HCT116 (cell line): ENCODE data around the gene KRTAP10-10. TPM values are rescaled to one million over a fixed set of nuclear protein-coding genes. Genes with fewer than 3 reads are reported as not detected.

ENCODE experiments used
- ATAC-seq: fragments of 200-7000 bp; cut with Tn5 transposase; 2 replicates; pipeline ENCODE4 v1.9.1; 2020; ENCODE audit warnings: mild to moderate bottlenecking, moderate library complexity
- BruUV-seq: library from RNA; stranded (reverse); fragments of 400-500 nt; replicated peaks from 2 replicates; lab custom pipeline; 2021; lab: Mats Ljungman, UMichigan
- CTCF ChIA-PET: fragments of 300-600 bp; sonication (Branson Sonifier 250); formaldehyde crosslinking; loops from one replicate; lab custom pipeline; 2021; ENCODE audit warnings: antibody characterized with exemption; lab: Charles Lee
- POLR2A ChIA-PET: fragments of 300-600, 350-600 bp; sonication (Branson Sonifier 250); formaldehyde crosslinking; loops from one replicate; lab custom pipeline; 2021; ENCODE audit warnings: antibody characterized with exemption; lab: Charles Lee
- RAD21 ChIA-PET, 2 experiments: fragments of 300-600 bp; sonication (Branson Sonifier 250); formaldehyde crosslinking; loops; one replicate each; lab custom pipeline; 2023; ENCODE audit warnings: low total read pairs in 2 of 2; ENCODE audit not compliant: uncharacterized antibody in 2 of 2, unreplicated experiment in 2 of 2, low non-redundant PET in 1 of 2; lab: Charles Lee
- DNase-seq: peaks from one replicate; pipeline ENCODE4 v3.0.0-alpha.2; 2010; ENCODE audit warnings: low read depth, low spot score
- H2AFZ ChIP-seq: fragments of 200-600 bp; shearing (Covaris generic), sonication (generic); 2 replicates; pipeline ENCODE4 v1.6.1; 2017; ENCODE audit warnings: low read depth, mixed run types, mixed read lengths, antibody characterized with exemption, low read length; ENCODE audit not compliant: poor library complexity, severe bottlenecking
- H3K27ac ChIP-seq: 2 replicates; pipeline ENCODE4 v1.5.1; 2012; ENCODE audit warnings: low read depth, low read length
- H3K27me3 ChIP-seq: fragments of 200-600 bp; sonication (generic); 2 replicates; pipeline ENCODE4 v1.6.1; 2016; ENCODE audit warnings: mixed run types, low read length, mixed read lengths; ENCODE audit not compliant: insufficient read depth
- H3K36me3 ChIP-seq, 2 experiments: fragments of 200-500 bp in 1 of 2; fragments of 200-600 bp in 1 of 2; sonication (Bioruptor generic) in 1 of 2; sonication (generic) in 1 of 2; 2 replicates each; pipeline versions ENCODE4 v1.5.1 to v1.6.1; 2014 to 2016; ENCODE audit warnings: low read length in 2 of 2, inconsistent platforms in 1 of 2, mixed read lengths in 1 of 2, mixed run types in 1 of 2; ENCODE audit not compliant: insufficient read depth in 2 of 2, control insufficient read depth in 1 of 2
- H3K4me1 ChIP-seq, 2 experiments: fragments of 200-600 bp in 1 of 2; sonication (generic) in 1 of 2; 2 replicates each; pipeline versions ENCODE4 v1.5.1 to v1.6.1; 2012 to 2017; ENCODE audit warnings: low read length in 2 of 2, inconsistent platforms in 1 of 2, mild to moderate bottlenecking in 1 of 2, mixed read lengths in 1 of 2, mixed run types in 1 of 2, moderate library complexity in 1 of 2; ENCODE audit not compliant: insufficient read depth in 2 of 2, control insufficient read depth in 1 of 2
- H3K4me2 ChIP-seq: fragments of 200-600 bp; sonication (generic); 2 replicates; pipeline ENCODE4 v1.6.1; 2017; ENCODE audit warnings: mixed run types, low read length, mixed read lengths
- H3K4me3 ChIP-seq, 2 experiments: fragments of 200-600 bp in 1 of 2; sonication (generic) in 1 of 2; replicated peaks in 1 of 2; 2 replicates each; pipeline ENCODE4 v1.5.1; 2011 to 2016; ENCODE audit warnings: low read length in 2 of 2, control low read depth in 1 of 2, low read depth in 1 of 2, mild to moderate bottlenecking in 1 of 2, mixed read lengths in 1 of 2, mixed run types in 1 of 2
- H3K79me2 ChIP-seq: fragments of 200-600 bp; sonication (generic); 2 replicates; pipeline ENCODE4 v1.6.1; 2017; ENCODE audit warnings: mild to moderate bottlenecking, mixed run types, low read length, moderate library complexity, mixed read lengths; ENCODE audit not compliant: insufficient read depth
- H3K9ac ChIP-seq: fragments of 200-600 bp; sonication (generic); 2 replicates; pipeline ENCODE4 v1.6.1; 2016; ENCODE audit warnings: low read length, mixed read lengths
- H3K9me2 ChIP-seq: fragments of 200-600 bp; sonication (generic), shearing (Covaris generic); 2 replicates; pipeline ENCODE4 v1.6.1; 2017; ENCODE audit warnings: mixed run types, mild to moderate bottlenecking, moderate library complexity; ENCODE audit not compliant: insufficient read depth
- H3K9me3 ChIP-seq, 2 experiments: fragments of 200-500 bp in 1 of 2; fragments of 200-600 bp in 1 of 2; sonication (Bioruptor generic) in 1 of 2; sonication (generic) in 1 of 2; 2 replicates each; pipeline ENCODE4 v1.6.1; 2014 to 2017; ENCODE audit warnings: low read length in 2 of 2, mixed read lengths in 2 of 2, inconsistent platforms in 1 of 2, low read depth in 1 of 2, mild to moderate bottlenecking in 1 of 2, mixed run types in 1 of 2, moderate library complexity in 1 of 2; ENCODE audit not compliant: control insufficient read depth in 1 of 2, insufficient read depth in 1 of 2
- H4K20me1 ChIP-seq: fragments of 200-600 bp; sonication (generic), shearing (Covaris generic); 2 replicates; pipeline ENCODE4 v1.6.1; 2017; ENCODE audit warnings: mixed run types, mild to moderate bottlenecking, moderate library complexity; ENCODE audit not compliant: insufficient read depth
- CBX3 ChIP-seq: IDR thresholded peaks from 2 replicates; pipeline ENCODE4 v1.6.1; 2012; ENCODE audit warnings: low read depth
- CEBPB ChIP-seq: IDR thresholded peaks from 2 replicates; pipeline ENCODE4 v1.6.1; 2012; ENCODE audit warnings: low read depth
- CTCF ChIP-seq, 3 experiments: fragments of 200-600 bp in 1 of 3; sonication (generic) in 1 of 3; IDR thresholded peaks in 2 of 3; conservative IDR thresholded peaks in 1 of 3; 2 replicates each; pipeline ENCODE4 v1.5.1; 2012 to 2017; ENCODE audit warnings: low read depth in 2 of 3, low read length in 2 of 3, antibody characterized with exemption in 1 of 3, borderline replicate concordance in 1 of 3, control low read depth in 1 of 3, mild to moderate bottlenecking in 1 of 3, mixed read lengths in 1 of 3, mixed run types in 1 of 3, moderate library complexity in 1 of 3; ENCODE audit not compliant: insufficient read depth in 1 of 3
- EGR1 ChIP-seq: IDR thresholded peaks from 2 replicates; pipeline ENCODE4 v1.6.1; 2012; ENCODE audit warnings: low read depth
- ELF1 ChIP-seq: IDR thresholded peaks from 2 replicates; pipeline ENCODE4 v1.6.1; 2012; ENCODE audit warnings: low read depth, borderline replicate concordance
- JUND ChIP-seq: IDR thresholded peaks from 2 replicates; pipeline ENCODE4 v1.6.1; 2012
- POLR2A ChIP-seq: IDR thresholded peaks from 2 replicates; pipeline ENCODE4 v1.7.0; 2011; ENCODE audit warnings: borderline replicate concordance; ENCODE audit not compliant: insufficient read depth, insufficient read length; ENCODE audit errors: extremely low read depth
- RAD21 ChIP-seq: IDR thresholded peaks from 2 replicates; pipeline ENCODE4 v1.6.1; 2012; ENCODE audit warnings: low read depth, mild to moderate bottlenecking
- SIN3A ChIP-seq: IDR thresholded peaks from 2 replicates; pipeline ENCODE4 v1.6.1; 2012; ENCODE audit warnings: low read depth
- YY1 ChIP-seq: IDR thresholded peaks from 2 replicates; pipeline ENCODE4 v1.6.1; 2011; ENCODE audit warnings: low read length, low read depth, moderate library complexity, mild to moderate bottlenecking; ENCODE audit not compliant: insufficient replicate concordance; ENCODE audit errors: extremely low read depth
- ZFX ChIP-seq: fragments of 450-650 bp; IDR thresholded peaks from 2 replicates; pipeline ENCODE4 v1.6.1; 2017
- ZNF274 ChIP-seq: fragments of 200-500 bp; sonication (Bioruptor generic); IDR thresholded peaks from 2 replicates; pipeline ENCODE4 v1.6.1; 2014; ENCODE audit warnings: mild to moderate bottlenecking, low read depth, low read length, inconsistent platforms
- intact Hi-C: fragments of 100-400 bp; cut with micrococcal nuclease; formaldehyde crosslinking; loops from 2 replicates; pipeline ENCODE4 v1.10.0; 2022
- total RNA-seq: library from RNA; stranded (reverse); gene quantifications from one replicate; pipeline ENCODE4 v1.2.1, GENCODE V29; 2021; ENCODE audit not compliant: unreplicated experiment

The KRTAP10-10 gene
- total RNA-seq, 1 experiment from 2014 or later, result not detected

- Histone ChIP-seq H3K9me3 (no peaks in the 10 kb centered on the region), H3K9ac (no peak overlapping the region), H3K4me1 (no peaks in the 10 kb centered on the region), H3K27ac (no peak overlapping the region), H3K36me3 (no peaks in the 10 kb centered on the region), H3K27me3 (peaks cover 6% of the 10 kb centered on the region; the same call in 1 of the 2 replicates), H3K4me2 (no peak overlapping the region), H4K20me1 (no peaks in the 10 kb centered on the region), H3K4me3 (no peak overlapping the region), H3K79me2 (no peaks in the 10 kb centered on the region), H3K9me2 (no peaks in the 10 kb centered on the region), H2AFZ (no peak overlapping the region)
- DNase-seq (no peak), ATAC-seq (no peak)
- TF ChIP-seq CEBPB (no peak), JUND (no peak), EGR1 (no peak), CTCF (IDR thresholded peaks at IDR 0.05 in 2 of 3, conservative IDR thresholded peaks at IDR 0.05 in 1 of 3; ENCODE audit: borderline replicate concordance in 1 of 3, insufficient read depth in 1 of 3, low read depth in 2 of 3, low read length in 2 of 3) (no peak), YY1 (no peak), SIN3A (no peak)
- POLR2A ChIA-PET, result no interaction called here
- RAD21 ChIA-PET, result no interaction called here
- BruUV-seq, result no TSS peak
- CTCF ChIA-PET, result no interaction called here
- intact Hi-C loops, result no loop called here
These were observed 44.0 kb downstream of the KRTAP10-10 start for GRCh38 chr21:44681152-44681551.

DNA sequence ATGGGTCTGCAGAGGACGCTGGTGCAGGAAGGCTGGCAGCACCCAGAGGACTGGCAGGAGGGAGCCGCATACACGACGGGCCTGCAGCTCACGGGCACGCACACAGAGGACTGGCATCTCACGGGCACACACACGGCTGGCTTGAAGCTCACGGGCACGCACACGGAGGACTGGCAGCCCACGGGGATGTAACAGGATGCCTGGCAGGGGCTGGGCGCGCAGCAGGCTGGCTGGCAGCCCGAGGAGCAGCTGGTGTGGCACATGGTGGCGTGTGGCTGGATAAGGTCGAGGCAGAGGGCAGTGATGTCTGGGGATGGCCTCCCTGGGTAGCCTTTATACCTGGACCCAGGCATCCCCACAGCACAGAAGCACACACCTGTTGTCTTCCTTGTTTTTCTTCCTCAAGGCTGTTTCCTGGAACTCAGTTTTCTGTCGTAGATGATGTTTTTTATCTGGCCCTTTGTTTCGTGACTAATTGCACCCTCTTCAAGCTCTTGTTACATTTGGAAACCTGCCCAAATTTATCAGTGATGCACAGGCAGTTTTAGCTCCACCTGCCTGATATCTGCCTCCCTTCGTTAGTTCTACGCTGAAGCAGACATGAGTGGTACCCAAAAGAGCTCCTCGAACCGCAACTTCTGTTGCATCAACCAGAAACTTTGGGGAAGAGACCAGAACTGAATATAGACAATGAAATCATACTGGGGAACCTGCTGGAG lies 44.9 kb downstream of the KRTAP10-10 start, which contains the start of gene KRTAP12-1:
TSS of gene KRTAP12-1 (minus strand) at position 303 of the 719 bp plus-strand sequence. CDS start at position 263, 40 bp downstream.
- peaks cover 6% of the 10 kb centered on the region; the same call in 1 of the 2 replicates for H3K27me3 ChIP-seq
- POLR2A ChIA-PET, result no interaction called here
- no peaks in the 10 kb centered on the region for H3K79me2 ChIP-seq
- no peak within 1 kb of the TSS for H3K27ac ChIP-seq
- H3K9ac ChIP-seq, result no peak within 1 kb of the TSS
- no peaks in the 10 kb centered on the region for H3K9me2 ChIP-seq
- no peaks in the 10 kb centered on the region for H3K9me3 ChIP-seq
- H3K36me3 ChIP-seq, result no peaks in the 10 kb centered on the region
- RAD21 ChIA-PET, result no interaction called here
- no peaks in the 10 kb centered on the region for H4K20me1 ChIP-seq
- TF ChIP-seq ELF1, result no peak
- TF ChIP-seq CBX3, result no peak
- no peak for TF ChIP-seq ZFX
- no peak for TF ChIP-seq EGR1
- no peak for TF ChIP-seq POLR2A
- no peak for TF ChIP-seq ZNF274
- TF ChIP-seq RAD21, result no peak
- no peak for TF ChIP-seq CTCF (IDR thresholded peaks at IDR 0.05 in 2 of 3, conservative IDR thresholded peaks at IDR 0.05 in 1 of 3; ENCODE audit: borderline replicate concordance in 1 of 3, insufficient read depth in 1 of 3, low read depth in 2 of 3, low read length in 2 of 3)
- TF ChIP-seq, all 23 proteins: peak for 0
- Histone ChIP-seq H3K4me2 (no peak within 1 kb of the TSS), H2AFZ (no peak within 1 kb of the TSS), H3K4me3 (no peak within 1 kb of the TSS), H3K4me1 (no peaks in the 10 kb centered on the region)
- no peak for DNase-seq
- CTCF ChIA-PET, result interaction anchor here (0.6 kb wide), 1 partner anchor 109 kb away, joined by 3 read pairs; no protein-coding TSS in a partner anchor
- intact Hi-C loops, result no loop called here
- 0 out of 2 replicates have a peak, but pooled peaks have one; percentile 14 for ATAC-seq
- BruUV-seq, result no TSS peak
